ENCODE measurements around the gene NUTM2F.
"Not testable (repeated sequence)": the region's sequence is repeated elsewhere in the genome, so short reads cannot be mapped to it uniquely, and the experiment has no call there.

NUTM2F gene, protein sequence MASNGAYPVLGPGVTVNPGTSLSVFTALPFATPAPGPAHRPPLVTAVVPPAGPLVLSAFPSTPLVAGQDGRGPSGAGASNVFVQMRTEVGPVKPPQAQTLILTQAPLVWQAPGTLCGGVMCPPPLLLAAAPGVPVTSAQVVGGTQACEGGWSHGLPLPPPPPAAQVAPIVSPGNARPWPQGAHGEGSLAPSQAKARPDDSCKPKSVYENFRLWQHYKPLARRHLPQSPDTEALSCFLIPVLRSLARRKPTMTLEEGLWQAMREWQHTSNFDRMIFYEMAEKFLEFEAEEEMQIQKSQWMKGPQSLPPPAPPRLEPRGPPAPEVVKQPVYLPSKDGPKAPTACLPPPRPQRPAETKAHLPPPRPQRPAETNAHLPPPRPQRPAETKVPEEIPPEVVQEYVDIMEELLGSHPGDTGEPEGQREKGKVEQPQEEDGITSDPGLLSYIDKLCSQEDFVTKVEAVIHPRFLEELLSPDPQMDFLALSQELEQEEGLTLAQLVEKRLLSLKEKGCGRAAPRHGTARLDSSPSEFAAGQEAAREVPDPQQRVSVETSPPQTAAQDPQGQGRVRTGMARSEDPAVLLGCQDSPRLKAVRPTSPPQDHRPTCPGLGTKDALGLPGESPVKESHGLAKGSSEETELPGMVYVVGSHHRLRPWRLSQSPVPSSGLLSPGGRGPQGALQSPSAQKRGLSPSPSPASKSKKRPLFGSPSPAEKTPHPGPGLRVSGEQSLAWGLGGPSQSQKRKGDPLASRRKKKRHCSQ

GRCh38 chr9:94328544-94328943, at the start of gene NUTM2F:
Gene NUTM2F (minus strand): TSS chr9:94328644. CDS start chr9:94328623, 21 bp downstream.
- not testable (repeated sequence) for DNase-seq

- not testable (repeated sequence) for DNase-seq
These were observed 46.8 kb upstream of the NUTM2F start for GRCh38 chr9:94375197-94375596.

GRCh38 chr9:94374176-94375056, 46.0 kb upstream of the NUTM2F start:
- DNase-seq = peak; percentile 90

GRCh38 chr9:94373779-94374175, 45.3 kb upstream of the NUTM2F start:
- not testable (repeated sequence) for DNase-seq

- DNase-seq = not testable (repeated sequence)
These were observed 41.8 kb upstream of the NUTM2F start for GRCh38 chr9:94370266-94370665.

DNA sequence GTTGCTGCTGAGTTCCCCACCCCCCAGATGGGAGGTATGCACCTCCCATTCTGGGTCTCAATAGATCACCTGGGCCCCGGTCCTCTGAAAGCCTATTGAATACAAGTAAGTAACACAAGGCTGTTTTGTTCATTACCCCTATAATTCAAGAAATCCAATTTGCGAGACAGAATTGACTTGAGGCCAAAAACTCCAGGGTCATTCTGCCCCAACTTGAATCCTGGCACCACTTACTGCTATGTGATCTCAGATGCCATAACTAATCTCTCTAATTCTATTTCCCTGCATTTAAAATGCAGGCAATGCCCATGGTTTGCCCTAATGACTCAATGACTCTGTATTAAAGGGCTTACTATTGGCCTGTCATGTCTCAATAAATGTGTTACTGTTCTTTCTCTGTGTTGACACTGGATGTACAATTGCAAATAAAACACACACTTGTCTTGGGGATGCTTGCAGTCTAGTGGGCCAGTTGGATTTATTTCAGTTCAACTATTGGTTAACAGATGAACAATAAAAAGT, 35.7 kb upstream of the NUTM2F start:
- DNase-seq = not testable (repeated sequence)

DNA sequence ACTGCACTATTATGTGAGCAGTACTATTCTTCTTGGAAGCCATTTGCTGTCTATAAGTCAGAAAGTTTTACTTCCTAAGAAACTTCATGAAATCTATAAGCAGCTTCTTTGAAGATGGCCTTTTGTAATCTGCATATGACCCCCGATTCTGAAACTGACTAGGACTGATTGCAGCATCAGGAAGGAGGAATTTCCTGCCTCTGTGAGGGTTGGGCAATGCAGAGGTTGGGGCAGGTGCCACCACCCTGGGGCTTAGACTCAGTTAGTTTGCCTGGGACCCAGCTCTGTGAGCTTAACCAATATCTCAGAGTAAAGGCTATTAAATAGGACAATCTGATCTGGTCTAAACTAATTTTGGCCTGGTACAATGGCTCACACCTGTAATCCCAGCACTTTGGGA, 28.7 kb upstream of the NUTM2F start:
- not testable (repeated sequence) for DNase-seq

- not testable (repeated sequence) for DNase-seq
These were observed 23.7 kb upstream of the NUTM2F start for GRCh38 chr9:94351901-94352723.

DNA sequence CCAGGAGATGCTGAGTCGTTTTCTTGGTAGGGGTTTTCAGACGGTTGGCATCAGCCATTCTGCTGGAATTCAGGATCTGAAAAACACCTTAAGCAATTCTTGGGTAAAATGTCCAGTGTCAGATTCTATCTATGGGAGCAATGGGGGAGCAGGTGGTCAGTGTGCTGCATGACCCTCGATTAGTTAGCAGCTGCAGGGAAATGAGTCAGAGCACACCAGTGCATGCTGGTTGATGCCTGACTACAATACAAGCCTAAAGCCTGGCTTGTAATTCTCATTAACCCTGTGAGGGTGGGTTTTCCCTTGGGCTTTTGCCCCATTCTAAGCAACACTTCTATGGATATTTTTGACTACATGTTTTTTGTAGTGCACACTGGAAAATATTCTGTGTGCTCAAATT, 20.3 kb upstream of the NUTM2F start:
- DNase-seq = not testable (repeated sequence)

DNA sequence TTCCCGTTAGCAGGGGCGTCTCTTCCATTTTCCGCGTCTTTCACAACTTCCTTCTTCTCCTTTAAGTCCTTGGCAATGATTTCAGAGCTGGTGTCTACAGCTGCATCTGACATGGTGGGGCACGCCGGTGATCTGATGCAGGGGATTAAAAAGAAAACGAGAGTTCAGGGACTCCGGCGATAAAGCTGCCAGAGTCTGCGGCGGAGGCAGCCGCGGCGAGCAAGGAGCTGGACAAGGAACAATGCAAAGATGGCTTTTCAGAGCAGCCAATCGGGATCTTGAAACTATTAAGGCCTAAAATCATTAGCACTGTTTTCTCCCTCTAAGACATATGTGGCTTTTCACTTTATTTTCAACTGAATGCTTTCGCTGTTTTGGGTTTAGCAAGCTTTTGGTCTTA, 19.0 kb upstream of the NUTM2F start:
- not testable (repeated sequence) for DNase-seq

GRCh38 chr9:94341703-94342102, 13.3 kb upstream of the NUTM2F start:
- not testable (repeated sequence) for DNase-seq

- DNase-seq = not testable (repeated sequence)
These were observed 12.3 kb upstream of the NUTM2F start for GRCh38 chr9:94340750-94341149.

GRCh38 chr9:94339657-94340056, 11.2 kb upstream of the NUTM2F start:
- DNase-seq = not testable (repeated sequence)

DNA sequence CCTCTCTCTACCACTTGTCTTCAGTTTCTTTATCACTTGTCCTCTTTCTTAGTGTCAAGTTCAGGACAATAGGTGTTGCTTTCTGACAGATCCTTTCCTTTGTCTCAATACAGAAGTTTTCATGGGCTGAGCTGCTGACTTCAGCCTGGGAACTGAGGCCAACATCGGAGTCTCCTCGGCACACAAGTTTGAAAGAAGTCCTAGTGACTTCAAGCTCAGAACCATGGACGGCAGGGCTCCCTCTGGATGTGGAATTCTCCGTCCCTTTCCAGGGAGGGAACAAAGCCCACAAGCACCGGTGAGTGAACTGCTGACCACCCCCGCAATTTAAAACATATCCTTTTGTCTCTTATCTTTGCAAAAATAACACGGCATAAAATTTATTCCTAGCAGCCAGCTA, 10.3 kb upstream of the NUTM2F start:
- not testable (repeated sequence) for DNase-seq

GRCh38 chr9:94336445-94336844, 8.0 kb upstream of the NUTM2F start:
- DNase-seq = not testable (repeated sequence)

DNA sequence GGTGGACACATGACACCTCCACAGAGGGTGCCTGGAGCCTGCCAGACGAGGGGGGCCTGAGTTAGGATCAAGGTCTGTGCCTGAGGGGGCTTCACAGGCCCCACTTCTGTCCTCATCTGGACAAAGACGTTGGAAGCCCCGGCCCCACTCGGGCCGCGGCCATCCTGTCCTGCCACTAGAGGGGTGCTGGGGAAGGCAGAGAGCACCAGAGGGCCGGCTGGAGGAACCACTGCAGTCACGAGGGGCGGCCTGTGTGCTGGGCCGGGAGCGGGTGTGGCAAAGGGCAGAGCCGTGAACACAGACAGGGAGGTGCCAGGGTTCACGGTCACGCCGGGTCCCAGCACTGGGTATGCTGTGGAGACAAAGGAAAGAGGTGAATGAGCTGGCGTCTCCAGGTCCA, 2.9 kb downstream of the NUTM2F start:
- DNase-seq = not testable (repeated sequence)

GRCh38 chr9:94323153-94323798, 5.2 kb downstream of the NUTM2F start:
- DNase-seq = not testable (repeated sequence)

- not testable (repeated sequence) for DNase-seq
These were observed 6.0 kb downstream of the NUTM2F start for GRCh38 chr9:94322342-94322940.

GRCh38 chr9:94317949-94318657, 10.3 kb downstream of the NUTM2F start:
- DNase-seq = not testable (repeated sequence)

- not testable (repeated sequence) for DNase-seq
These were observed 12.2 kb downstream of the NUTM2F start for GRCh38 chr9:94316236-94316635.

All from fibroblast of skin of right quadriceps (primary cell).